Loucy (cell line): ENCODE measurements around the gene COL4A3.
A peak's percentile ranks its signal among the peaks of the same experiment; 100 is the strongest.

Source experiments
- H2AFZ ChIP-seq: fragments of 200-600 bp; sonication (generic); 2 replicates; pipeline ENCODE4 v1.6.0; 2016; ENCODE audit warnings: antibody characterized with exemption, mild to moderate bottlenecking, low read length, moderate library complexity
- H3F3A ChIP-seq: fragments of 200-600 bp; 2 replicates; pipeline ENCODE4 v1.6.0; 2016; ENCODE audit warnings: antibody characterized with exemption, low read depth, mild to moderate bottlenecking
- H3K27me3 ChIP-seq: fragments of 200-600 bp; sonication (generic); 2 replicates; pipeline ENCODE4 v1.6.1; 2014; ENCODE audit warnings: low read length, mild to moderate bottlenecking; ENCODE audit not compliant: insufficient read depth, poor library complexity, severe bottlenecking
- H3K36me3 ChIP-seq: fragments of 200-600 bp; sonication (generic); 2 replicates; pipeline ENCODE4 v1.6.1; 2016; ENCODE audit warnings: low read length; ENCODE audit not compliant: insufficient read depth
- H3K4me1 ChIP-seq: fragments of 200-600 bp; sonication (generic); 2 replicates; pipeline ENCODE4 v1.5.1; 2014; ENCODE audit warnings: low read length, mild to moderate bottlenecking; ENCODE audit not compliant: insufficient read depth, poor library complexity, severe bottlenecking
- H3K4me2 ChIP-seq: fragments of 200-600 bp; sonication (generic); 2 replicates; pipeline ENCODE4 v1.6.0; 2014; ENCODE audit warnings: antibody characterized with exemption, low read length, low read depth, mild to moderate bottlenecking; ENCODE audit not compliant: poor library complexity, severe bottlenecking
- H3K4me3 ChIP-seq: fragments of 200-600 bp; sonication (generic); 2 replicates; pipeline ENCODE4 v1.5.1; 2014; ENCODE audit warnings: low read length, mild to moderate bottlenecking, mixed read lengths; ENCODE audit not compliant: poor library complexity, severe bottlenecking
- H3K79me2 ChIP-seq: fragments of 200-600 bp; sonication (generic); 2 replicates; pipeline ENCODE4 v1.6.1; 2014; ENCODE audit warnings: low read length; ENCODE audit not compliant: insufficient read depth
- H3K9ac ChIP-seq: fragments of 200-600 bp; sonication (generic); 2 replicates; pipeline ENCODE4 v1.6.0; 2014; ENCODE audit warnings: mild to moderate bottlenecking, low read depth, low read length, moderate library complexity; ENCODE audit not compliant: poor library complexity, severe bottlenecking
- H3K9me2 ChIP-seq: fragments of 200-600 bp; sonication (generic); replicated peaks from 2 replicates; pipeline ENCODE4 v1.6.1; 2016; ENCODE audit warnings: low read depth, low read length, mixed read lengths
- H3K9me3 ChIP-seq: fragments of 200-600 bp; sonication (generic); 2 replicates; pipeline ENCODE4 v1.6.1; 2014; ENCODE audit warnings: mild to moderate bottlenecking, antibody characterized with exemption, low read length, low read depth; ENCODE audit not compliant: insufficient read depth
- H4K20me1 ChIP-seq: fragments of 200-600 bp; sonication (generic); 2 replicates; pipeline ENCODE4 v1.6.0; 2014; ENCODE audit warnings: antibody characterized with exemption, low read length, mild to moderate bottlenecking; ENCODE audit not compliant: insufficient read depth, poor library complexity, severe bottlenecking
- CTCF ChIP-seq: fragments of 200-600 bp; sonication (generic); conservative IDR thresholded peaks from 2 replicates; pipeline ENCODE4 v1.5.1; 2014; ENCODE audit warnings: mild to moderate bottlenecking, antibody characterized with exemption, low read length
- EZH2phosphoT487 ChIP-seq: fragments of 200-600 bp; IDR thresholded peaks from 2 replicates; pipeline ENCODE4 v1.6.1; 2018; ENCODE audit warnings: antibody characterized with exemption, mild to moderate bottlenecking, moderate library complexity, borderline replicate concordance

Gene COL4A3

DNA sequence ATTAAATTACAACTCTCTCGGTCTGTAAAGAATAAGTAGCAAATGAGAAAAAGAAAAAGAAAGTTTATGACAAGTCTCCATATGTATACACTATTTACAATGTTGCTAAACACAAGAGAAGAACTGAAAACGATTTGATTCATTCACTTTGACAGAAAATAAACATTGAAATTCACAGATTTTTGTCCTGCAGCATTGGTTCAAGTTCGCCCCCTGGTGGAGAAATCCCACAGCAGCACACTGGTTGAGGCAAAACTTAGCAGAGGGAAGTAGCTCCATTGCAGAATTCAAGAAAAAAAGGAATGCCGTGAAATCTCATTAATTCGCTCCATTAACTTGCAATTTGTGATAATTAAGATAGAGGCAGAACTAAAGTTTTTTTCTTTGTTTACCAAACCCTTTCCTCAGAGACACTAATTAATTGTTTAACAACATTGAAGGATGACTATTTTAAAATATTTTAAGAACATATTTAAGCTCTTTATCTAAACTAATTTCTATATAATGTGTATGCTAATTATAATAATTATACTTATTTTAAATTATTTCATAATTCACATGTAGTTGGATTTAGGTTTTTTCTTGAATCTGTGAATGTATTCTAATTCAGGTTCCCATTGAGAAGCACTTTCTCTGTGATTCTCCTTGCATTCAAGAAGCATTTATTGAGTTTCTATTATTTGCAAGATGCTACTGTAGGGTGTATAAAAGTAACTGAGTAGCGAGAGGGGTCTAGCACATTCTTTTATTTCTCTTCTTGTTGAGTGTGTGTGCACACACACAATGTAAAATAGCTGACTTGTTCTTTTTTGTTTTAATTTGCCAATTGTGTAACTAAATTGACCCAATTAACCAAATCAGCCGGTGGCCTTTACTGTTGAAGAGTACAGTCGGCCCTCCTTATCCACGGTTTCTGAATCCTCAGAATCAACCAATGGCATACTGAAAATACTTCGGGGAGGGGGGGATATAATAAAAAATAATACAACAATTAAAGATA is 74.1 kb downstream of the COL4A3 start:
- H3K9ac ChIP-seq, result no peak overlapping the region
- no peaks in the 10 kb centered on the region for H3K9me3 ChIP-seq
- H4K20me1 ChIP-seq, result no peaks in the 10 kb centered on the region
- no peaks in the 10 kb centered on the region for H3F3A ChIP-seq
- H3K79me2 ChIP-seq, result no peaks in the 10 kb centered on the region
- H3K9me2 ChIP-seq, result no peaks in the 10 kb centered on the region
- H3K36me3 ChIP-seq, result no peaks in the 10 kb centered on the region
- H3K4me3 ChIP-seq, result no peak overlapping the region
- no peaks in the 10 kb centered on the region for H3K4me1 ChIP-seq
- H2AFZ ChIP-seq, result no peak overlapping the region
- H3K27me3 ChIP-seq, result no peaks in the 10 kb centered on the region
- TF ChIP-seq EZH2phosphoT487, result no peak
- TF ChIP-seq CTCF, result peak; percentile 99
- H3K4me2 ChIP-seq, result no peak overlapping the region

- Histone ChIP-seq H3K27me3 (no peaks in the 10 kb centered on the region), H2AFZ (no peak overlapping the region), H3K9me2 (no peaks in the 10 kb centered on the region), H3K4me2 (no peak overlapping the region), H3K36me3 (no peaks in the 10 kb centered on the region), H3K9me3 (no peaks in the 10 kb centered on the region), H4K20me1 (no peaks in the 10 kb centered on the region), H3K4me1 (no peaks in the 10 kb centered on the region), H3F3A (no peaks in the 10 kb centered on the region), H3K79me2 (no peaks in the 10 kb centered on the region), H3K4me3 (no peak overlapping the region), H3K9ac (no peak overlapping the region)
- TF ChIP-seq EZH2phosphoT487, result no peak
- TF ChIP-seq CTCF, result no peak
These were observed 76.6 kb downstream of the COL4A3 start for GRCh38 chr2:227241005-227241404.

DNA sequence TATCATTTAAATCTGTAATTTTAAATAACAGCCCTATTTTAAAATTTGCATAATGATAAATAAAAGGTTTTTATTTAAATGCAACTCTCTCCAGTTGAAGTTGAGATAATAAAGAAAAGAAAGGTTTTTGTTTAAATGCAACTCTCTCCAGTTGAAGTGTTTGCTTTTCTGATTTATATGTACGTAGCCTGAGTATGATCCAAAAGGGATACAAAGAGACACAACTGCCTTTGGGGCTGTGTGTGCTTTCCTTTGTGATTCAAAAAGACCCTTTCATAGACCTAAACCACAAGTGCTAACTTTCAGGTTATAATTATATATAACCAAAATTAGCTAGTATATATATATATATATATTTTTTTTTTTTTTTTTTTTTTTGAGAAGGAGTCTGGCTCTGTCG is 84.5 kb downstream of the COL4A3 start:
- TF ChIP-seq EZH2phosphoT487, result no peak
- no peak for TF ChIP-seq CTCF
- Histone ChIP-seq H3K9me2 (no peaks in the 10 kb centered on the region), H3K9ac (no peak overlapping the region), H3K4me3 (no peak overlapping the region), H3K79me2 (no peaks in the 10 kb centered on the region), H3K4me2 (no peak overlapping the region), H3F3A (no peaks in the 10 kb centered on the region), H3K36me3 (no peaks in the 10 kb centered on the region), H3K27me3 (no peaks in the 10 kb centered on the region), H2AFZ (no peak overlapping the region), H3K9me3 (no peaks in the 10 kb centered on the region), H4K20me1 (no peaks in the 10 kb centered on the region), H3K4me1 (no peaks in the 10 kb centered on the region)
